Liver (tissue), 3 donors: Measurements from ENCODE around the gene TPSG1.

ENCODE experiments used
- ATF3 ChIP-seq: IDR thresholded peaks from 2 replicates; pipeline ENCODE4 v1.6.1; 2016; ENCODE audit warnings: antibody characterized with exemption
- CTCF ChIP-seq: fragments of 150-350 bp; IDR thresholded peaks from 2 replicates; pipeline ENCODE4 v1.5.1; 2017; ENCODE audit warnings: improper control_type of control experiment, low read depth, low read length; ENCODE audit not compliant: missing input control
- REST ChIP-seq: IDR thresholded peaks from 2 replicates; pipeline ENCODE4 v1.6.1; 2016; ENCODE audit warnings: antibody characterized with exemption, mild to moderate bottlenecking
- RXRA ChIP-seq, 2 donors: IDR thresholded peaks; 2 replicates each; pipeline ENCODE4 v1.6.1; 2017 to 2018; ENCODE audit warnings: antibody characterized with exemption in 2 of 2, mild to moderate bottlenecking in 1 of 2
- SP1 ChIP-seq: IDR thresholded peaks from 2 replicates; pipeline ENCODE4 v1.6.1; 2018; ENCODE audit warnings: antibody characterized with exemption, mild to moderate bottlenecking
- TAF1 ChIP-seq: conservative IDR thresholded peaks from 2 replicates; pipeline ENCODE4 v1.6.1; 2016; ENCODE audit warnings: antibody characterized with exemption, mild to moderate bottlenecking
- TF ChIP-seq, protein P1 (sequence below): IDR thresholded peaks from 2 replicates; pipeline ENCODE4 v1.6.1; 2016; ENCODE audit warnings: antibody characterized with exemption
- donor health status: healthy.
- donor health status: healthy.

DNA sequence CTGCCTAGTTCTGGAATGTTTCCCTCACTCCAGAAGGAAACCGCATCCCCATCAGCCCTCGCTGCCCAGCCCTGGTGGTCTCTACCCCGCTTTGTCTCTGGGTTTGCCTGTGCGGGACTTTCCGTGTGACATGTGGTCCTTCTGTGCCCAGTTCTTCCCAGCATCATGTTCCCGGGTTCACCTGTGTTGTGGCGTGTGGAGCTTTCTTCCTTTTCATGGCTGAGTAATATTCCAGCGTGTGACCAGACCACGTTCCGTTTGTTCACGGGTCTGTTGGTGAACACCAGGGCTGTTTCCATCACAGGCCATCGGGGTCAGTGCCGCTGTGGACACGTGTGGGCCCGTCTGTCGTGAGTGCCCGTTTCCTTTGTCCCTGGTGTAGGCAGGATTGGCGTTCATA is 40.1 kb downstream of the TPSG1 start:
- TF ChIP-seq, protein P1, sequence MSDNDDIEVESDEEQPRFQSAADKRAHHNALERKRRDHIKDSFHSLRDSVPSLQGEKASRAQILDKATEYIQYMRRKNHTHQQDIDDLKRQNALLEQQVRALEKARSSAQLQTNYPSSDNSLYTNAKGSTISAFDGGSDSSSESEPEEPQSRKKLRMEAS, result no peak
- TF ChIP-seq ATF3, result no peak
- TF ChIP-seq CTCF, result no peak
- TF ChIP-seq SP1, result no peak
- peak in 1 of 2 donors; percentile 56 for TF ChIP-seq RXRA (IDR thresholded peaks at IDR 0.05)
- no peak for TF ChIP-seq REST
- TF ChIP-seq TAF1, result no peak
